Uterus (tissue), 2 donors: ENCODE results near the gene ACOX2.

Source experiments
- CTCF ChIP-seq, 4 experiments: fragments of 200-600 bp in 2 of 4; fragments of 450-650 bp in 2 of 4; sonication (generic) in 2 of 4; IDR thresholded peaks; one replicate each; pipeline ENCODE4 v1.5.1; 2016 to 2019; ENCODE audit warnings: antibody characterized with exemption in 4 of 4, mild to moderate bottlenecking in 2 of 4, moderate library complexity in 1 of 4
- POLR2A ChIP-seq, 2 donors: fragments of 450-650 bp; IDR thresholded peaks; one replicate each; pipeline ENCODE4 v1.6.1; 2016; ENCODE audit warnings: antibody characterized with exemption in 2 of 2, mild to moderate bottlenecking in 1 of 2, moderate library complexity in 1 of 2

DNA sequence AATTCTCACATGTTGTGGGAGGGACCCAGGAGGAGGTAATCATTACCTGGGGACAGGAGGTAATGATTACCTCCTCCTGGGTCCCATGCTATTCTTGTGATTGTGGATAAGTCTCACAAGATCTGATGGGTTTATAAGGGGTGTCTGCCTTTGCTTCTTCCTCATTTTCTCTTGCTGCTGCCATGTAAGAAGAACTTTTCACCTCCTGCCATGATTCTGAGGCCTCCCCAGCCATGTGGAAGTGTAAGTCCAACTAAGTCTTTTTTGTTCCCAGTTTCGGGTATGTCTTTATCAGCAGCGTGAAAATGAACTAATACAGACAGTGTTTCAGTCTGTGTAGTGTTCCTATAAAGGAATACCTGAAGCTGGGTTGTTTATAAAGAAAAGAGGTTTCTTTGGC is 58.2 kb downstream of the ACOX2 start:
- TF ChIP-seq CTCF (IDR thresholded peaks at IDR 0.05) (no peak), POLR2A (IDR thresholded peaks at IDR 0.05) (no peak)
